Omental fat pad (tissue), 4 donors: ENCODE results near the gene ZBED6. TPM values are rescaled to one million over a fixed set of nuclear protein-coding genes. Genes with fewer than 3 reads are reported as not detected.

Experiments used
- ATAC-seq: fragments of 150-250 bp; one replicate; pipeline ENCODE4 v1.9.1; 2016; ENCODE audit warnings: mild to moderate bottlenecking, moderate library complexity; ENCODE audit not compliant: low FRiP score
- DNase-seq: peaks from one replicate; pipeline ENCODE4 v3.0.0-alpha.2; 2019; ENCODE audit warnings: low spot score
- CTCF ChIP-seq, 3 donors: fragments of 450-650 bp; IDR thresholded peaks; one replicate each; pipeline ENCODE4 v1.5.1; 2016 to 2017; ENCODE audit warnings: antibody characterized with exemption in 3 of 3, mild to moderate bottlenecking in 3 of 3, moderate library complexity in 2 of 3
- total RNA-seq, 4 donors: library from RNA; depleted of rRNA; stranded (reverse); fragments of >200 nt; gene quantifications; one replicate each; pipeline ENCODE4 v1.1.0, GENCODE V29; 2016

Gene ZBED6
- total RNA-seq, 4 donors from 2014 or later, result 24.9 to 32.3 (median 27.7) TPM

- no peak for DNase-seq
- no peak for TF ChIP-seq CTCF (IDR thresholded peaks at IDR 0.05)
- no peak for ATAC-seq
Measured at GRCh38 chr1:203797216-203797615, 1.8 kb downstream of the ZBED6 start.

GRCh38 chr1:203797948-203798655, 2.7 kb downstream of the ZBED6 start:
- DNase-seq (no peak), ATAC-seq (no peak)
- TF ChIP-seq CTCF (IDR thresholded peaks at IDR 0.05), result no peak

- no peak for ATAC-seq
- no peak for TF ChIP-seq CTCF (IDR thresholded peaks at IDR 0.05)
- no peak for DNase-seq
Measured at GRCh38 chr1:203799157-203799556, 3.7 kb downstream of the ZBED6 start.

GRCh38 chr1:203799971-203800370, 4.5 kb downstream of the ZBED6 start:
- TF ChIP-seq CTCF (IDR thresholded peaks at IDR 0.05), result no peak
- no peak for ATAC-seq

GRCh38 chr1:203805689-203806088, 10.3 kb downstream of the ZBED6 start:
- TF ChIP-seq CTCF (IDR thresholded peaks at IDR 0.05), result no peak
- ATAC-seq (no peak), DNase-seq (no peak)

More at GRCh38 chr1:203799971-203800370, 4.5 kb downstream of the ZBED6 start:
- DNase-seq, result no peak

GRCh38 chr1:203807196-203807595, 11.8 kb downstream of the ZBED6 start:
- TF ChIP-seq CTCF (IDR thresholded peaks at IDR 0.05), result no peak
- ATAC-seq, result no peak
- no peak for DNase-seq
